Measurements from ENCODE around the gene SMAD7.

SMAD7 gene

DNA sequence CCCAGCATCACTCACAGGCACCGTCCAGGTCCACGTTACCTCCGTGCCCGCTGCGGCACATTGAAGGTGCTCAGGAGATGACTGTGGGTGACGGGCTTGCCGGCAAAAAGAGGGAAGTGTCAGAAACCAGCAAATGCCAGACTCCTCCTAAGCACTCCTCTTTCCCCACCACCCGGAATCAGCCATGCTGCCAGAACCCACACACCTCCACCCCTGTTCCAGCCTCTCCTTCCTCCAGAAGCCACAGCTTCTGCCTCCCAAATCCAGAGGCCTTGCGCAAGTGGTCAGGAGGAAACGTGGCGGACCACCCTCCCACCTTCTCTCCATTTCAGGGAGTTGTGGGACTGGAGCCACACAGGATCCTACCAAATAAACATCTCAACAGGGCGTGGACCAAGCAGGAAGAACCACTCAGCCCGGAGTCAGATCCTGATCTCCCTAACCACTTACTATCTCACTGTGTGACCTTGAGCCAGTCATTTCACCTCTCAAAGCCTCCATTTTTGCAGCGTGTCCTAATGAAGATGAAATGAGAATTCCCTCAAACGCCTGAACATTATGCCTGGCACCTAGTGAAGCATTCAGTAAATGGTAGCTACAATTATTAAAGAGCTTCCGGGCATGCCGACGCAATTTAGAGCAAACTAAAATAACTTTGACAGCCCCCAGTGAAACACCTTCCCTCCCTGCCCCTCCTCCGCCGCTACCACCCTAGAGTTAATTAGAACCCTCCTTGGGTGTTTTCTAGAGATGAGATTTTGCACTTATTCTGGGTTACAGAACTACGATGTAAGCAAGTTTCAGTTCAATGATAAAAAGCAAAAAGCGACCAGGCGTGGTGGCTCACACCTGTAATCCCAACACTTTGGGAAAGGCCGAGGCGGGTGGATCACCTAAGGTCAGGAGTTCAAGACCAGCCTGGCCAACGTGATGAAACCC, 32.9 kb downstream of the SMAD7 start:
- no peak for DNase-seq (ENCODE audit: extremely low spot score)
- ChIA-PET CTCF (no interaction called here), POLR2A (no interaction called here)
- TF ChIP-seq SUZ12 (IDR thresholded peaks at IDR 0.05) (no peak), FOXM1 (IDR thresholded peaks at IDR 0.05; ENCODE audit: borderline replicate concordance) (no peak), FOXA1 (IDR thresholded peaks at IDR 0.05) (no peak), LEF1 (IDR thresholded peaks at IDR 0.05; ENCODE audit: borderline replicate concordance) (no peak), ZNF384 (IDR thresholded peaks at IDR 0.05) (no peak), FOXK2 (IDR thresholded peaks at IDR 0.05) (no peak), L3MBTL2 (conservative IDR thresholded peaks at IDR 0.05) (no peak), TARDBP (IDR thresholded peaks at IDR 0.05) (no peak), NFRKB (IDR thresholded peaks at IDR 0.05) (no peak), SP1 (IDR thresholded peaks at IDR 0.05) (no peak), HDGF (IDR thresholded peaks at IDR 0.05; ENCODE audit: borderline replicate concordance) (no peak), ELF4 (IDR thresholded peaks at IDR 0.05) (no peak), CTBP1 (IDR thresholded peaks at IDR 0.05; ENCODE audit: borderline replicate concordance) (no peak), ARNT (IDR thresholded peaks at IDR 0.05) (no peak), BHLHE40 (IDR thresholded peaks at IDR 0.05; ENCODE audit: borderline replicate concordance) (no peak)
- TF ChIP-seq, protein P1, sequence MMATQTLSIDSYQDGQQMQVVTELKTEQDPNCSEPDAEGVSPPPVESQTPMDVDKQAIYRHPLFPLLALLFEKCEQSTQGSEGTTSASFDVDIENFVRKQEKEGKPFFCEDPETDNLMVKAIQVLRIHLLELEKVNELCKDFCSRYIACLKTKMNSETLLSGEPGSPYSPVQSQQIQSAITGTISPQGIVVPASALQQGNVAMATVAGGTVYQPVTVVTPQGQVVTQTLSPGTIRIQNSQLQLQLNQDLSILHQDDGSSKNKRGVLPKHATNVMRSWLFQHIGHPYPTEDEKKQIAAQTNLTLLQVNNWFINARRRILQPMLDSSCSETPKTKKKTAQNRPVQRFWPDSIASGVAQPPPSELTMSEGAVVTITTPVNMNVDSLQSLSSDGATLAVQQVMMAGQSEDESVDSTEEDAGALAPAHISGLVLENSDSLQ (IDR thresholded peaks at IDR 0.05) = no peak

DNA sequence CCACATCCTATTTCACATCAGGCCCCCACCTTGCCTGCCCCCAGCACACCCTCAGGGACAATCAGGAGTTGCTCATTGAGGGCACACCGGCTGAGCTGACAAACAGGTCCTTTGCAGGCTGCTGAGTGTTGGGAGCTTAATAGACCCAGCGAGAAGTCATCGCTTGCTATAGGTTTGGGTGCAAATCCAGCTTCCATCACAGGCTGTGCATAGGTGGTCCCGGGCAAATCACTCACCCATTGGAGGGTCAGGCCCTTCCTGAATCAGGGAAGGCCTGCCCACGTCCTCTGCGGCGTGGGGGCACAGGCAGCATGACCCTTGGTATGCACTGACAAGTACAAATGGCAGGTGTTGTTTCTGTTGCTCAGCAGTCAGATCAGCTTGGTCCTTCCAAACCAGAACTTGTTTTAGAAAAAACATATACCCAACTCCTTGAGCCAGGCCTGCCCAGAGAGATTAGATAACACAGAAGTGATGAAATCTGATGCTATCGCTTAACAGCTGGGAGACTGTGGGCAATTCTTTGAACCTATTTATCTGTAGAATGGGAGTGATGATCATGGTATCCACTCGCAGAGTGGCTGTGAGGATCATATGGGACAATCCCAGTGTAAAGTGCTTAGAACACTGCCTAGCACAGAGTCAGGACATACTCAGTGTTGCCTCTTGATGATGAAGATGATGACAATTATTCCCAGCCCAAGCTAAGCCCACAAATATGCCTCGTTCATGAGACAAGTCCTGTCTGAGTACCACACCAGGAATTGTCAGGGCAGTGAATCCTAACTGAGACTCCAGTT, 34.9 kb downstream of the SMAD7 start:
- POLR2A ChIA-PET = no interaction called here
- no peak for TF ChIP-seq SP1 (IDR thresholded peaks at IDR 0.05)
- no peak for TF ChIP-seq BHLHE40 (IDR thresholded peaks at IDR 0.05; ENCODE audit: borderline replicate concordance)
- TF ChIP-seq FOXM1 (IDR thresholded peaks at IDR 0.05; ENCODE audit: borderline replicate concordance) = no peak
- TF ChIP-seq LEF1 (IDR thresholded peaks at IDR 0.05; ENCODE audit: borderline replicate concordance) = no peak
- TF ChIP-seq ARNT (IDR thresholded peaks at IDR 0.05) = no peak
- no peak for TF ChIP-seq ELF4 (IDR thresholded peaks at IDR 0.05)
- no peak for TF ChIP-seq FOXK2 (IDR thresholded peaks at IDR 0.05)
- TF ChIP-seq HDGF (IDR thresholded peaks at IDR 0.05; ENCODE audit: borderline replicate concordance) = no peak
- no peak for TF ChIP-seq SUZ12 (IDR thresholded peaks at IDR 0.05)
- no peak for TF ChIP-seq TARDBP (IDR thresholded peaks at IDR 0.05)
- no peak for TF ChIP-seq ZNF384 (IDR thresholded peaks at IDR 0.05)
- TF ChIP-seq CTBP1 (IDR thresholded peaks at IDR 0.05; ENCODE audit: borderline replicate concordance) = no peak
- TF ChIP-seq FOXA1 (IDR thresholded peaks at IDR 0.05) = no peak
- TF ChIP-seq, protein P1 (IDR thresholded peaks at IDR 0.05) = no peak
- no peak for TF ChIP-seq NFRKB (IDR thresholded peaks at IDR 0.05)
- TF ChIP-seq L3MBTL2 (conservative IDR thresholded peaks at IDR 0.05) = no peak
- DNase-seq (ENCODE audit: extremely low spot score) = no peak
- CTCF ChIA-PET = interaction anchor here (1.0 kb wide), 1 partner anchor 22 kb away, joined by 3 read pairs; no protein-coding TSS in a partner anchor

DNA sequence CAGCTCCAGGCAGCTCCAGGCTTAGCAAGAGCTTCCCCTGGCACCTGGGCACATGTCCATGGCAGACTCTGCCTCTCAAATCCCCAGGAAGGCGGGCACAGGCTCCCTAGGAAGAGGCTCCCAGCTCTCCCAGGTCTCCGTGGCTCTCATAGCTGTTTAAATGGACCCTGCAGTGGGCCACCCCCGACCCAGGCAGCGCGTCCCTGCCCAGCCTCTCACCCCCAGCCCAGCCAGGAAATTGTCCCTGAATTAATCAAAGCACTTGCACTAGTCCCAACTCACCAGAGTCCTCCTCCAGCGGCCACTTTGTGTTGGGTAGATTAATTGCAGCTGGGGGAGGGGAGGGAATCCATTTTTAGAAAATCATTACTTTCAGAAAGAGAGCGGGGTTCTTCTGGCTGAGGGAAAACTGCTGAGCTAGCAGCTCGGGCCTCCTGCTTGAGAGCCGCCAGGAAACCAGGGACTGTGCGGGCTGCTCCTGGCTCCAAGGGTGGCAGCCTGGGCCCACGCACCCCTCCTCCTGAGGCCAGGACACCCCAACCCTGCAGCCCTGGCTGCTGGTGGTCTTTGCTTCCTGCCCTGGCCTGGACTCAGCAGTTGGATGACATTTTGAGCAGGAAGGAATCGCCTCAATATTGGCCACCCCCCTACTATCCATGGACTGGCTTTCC, 36.0 kb downstream of the SMAD7 start:
- ChIA-PET CTCF (interaction anchor here (1.0 kb wide), 1 partner anchor 23 kb away, joined by 3 read pairs; no protein-coding TSS in a partner anchor), POLR2A (no interaction called here)
- TF ChIP-seq HDGF (IDR thresholded peaks at IDR 0.05; ENCODE audit: borderline replicate concordance) (no peak), NFRKB (IDR thresholded peaks at IDR 0.05) (no peak), BHLHE40 (IDR thresholded peaks at IDR 0.05; ENCODE audit: borderline replicate concordance) (no peak), SUZ12 (IDR thresholded peaks at IDR 0.05) (no peak), CTBP1 (IDR thresholded peaks at IDR 0.05; ENCODE audit: borderline replicate concordance) (no peak), FOXM1 (IDR thresholded peaks at IDR 0.05; ENCODE audit: borderline replicate concordance) (no peak), FOXA1 (IDR thresholded peaks at IDR 0.05) (no peak)
- no peak for DNase-seq (ENCODE audit: extremely low spot score)

DNA sequence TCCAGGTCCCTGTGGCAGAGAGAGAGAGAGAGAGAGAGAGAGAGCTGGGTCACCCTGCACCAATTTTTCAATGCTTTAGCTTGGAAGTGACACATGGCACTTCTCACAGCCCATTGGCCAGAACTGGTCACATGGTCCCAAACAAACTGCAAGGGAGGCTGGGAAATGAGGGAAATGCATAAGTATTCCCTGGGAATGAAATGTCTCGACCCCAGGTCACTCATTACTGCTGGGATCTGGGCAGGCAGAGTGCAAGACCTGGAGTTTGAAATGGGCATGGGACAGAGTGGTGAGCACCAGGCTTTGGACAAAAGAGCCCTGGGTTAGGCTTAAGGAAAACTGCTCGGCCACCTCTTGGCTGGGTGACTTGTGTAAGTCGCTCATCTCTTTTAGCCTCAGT, 37.0 kb downstream of the SMAD7 start:
- no peak for DNase-seq (ENCODE audit: extremely low spot score)
- no peak for TF ChIP-seq TARDBP (IDR thresholded peaks at IDR 0.05)
- TF ChIP-seq FOXA1 (IDR thresholded peaks at IDR 0.05) = no peak
- TF ChIP-seq LEF1 (IDR thresholded peaks at IDR 0.05; ENCODE audit: borderline replicate concordance) = no peak
- TF ChIP-seq NFRKB (IDR thresholded peaks at IDR 0.05) = no peak
- TF ChIP-seq ZNF384 (IDR thresholded peaks at IDR 0.05) = no peak
- TF ChIP-seq BHLHE40 (IDR thresholded peaks at IDR 0.05; ENCODE audit: borderline replicate concordance) = no peak
- TF ChIP-seq CTBP1 (IDR thresholded peaks at IDR 0.05; ENCODE audit: borderline replicate concordance) = no peak
- TF ChIP-seq, protein P1 (IDR thresholded peaks at IDR 0.05) = no peak
- TF ChIP-seq SP1 (IDR thresholded peaks at IDR 0.05) = no peak
- no peak for TF ChIP-seq SUZ12 (IDR thresholded peaks at IDR 0.05)
- TF ChIP-seq L3MBTL2 (conservative IDR thresholded peaks at IDR 0.05) = no peak
- no peak for TF ChIP-seq FOXM1 (IDR thresholded peaks at IDR 0.05; ENCODE audit: borderline replicate concordance)
- no peak for TF ChIP-seq ARNT (IDR thresholded peaks at IDR 0.05)
- TF ChIP-seq HDGF (IDR thresholded peaks at IDR 0.05; ENCODE audit: borderline replicate concordance) = no peak
- no peak for TF ChIP-seq ELF4 (IDR thresholded peaks at IDR 0.05)
- TF ChIP-seq FOXK2 (IDR thresholded peaks at IDR 0.05) = no peak
- POLR2A ChIA-PET = no interaction called here
- CTCF ChIA-PET = no interaction called here

DNA sequence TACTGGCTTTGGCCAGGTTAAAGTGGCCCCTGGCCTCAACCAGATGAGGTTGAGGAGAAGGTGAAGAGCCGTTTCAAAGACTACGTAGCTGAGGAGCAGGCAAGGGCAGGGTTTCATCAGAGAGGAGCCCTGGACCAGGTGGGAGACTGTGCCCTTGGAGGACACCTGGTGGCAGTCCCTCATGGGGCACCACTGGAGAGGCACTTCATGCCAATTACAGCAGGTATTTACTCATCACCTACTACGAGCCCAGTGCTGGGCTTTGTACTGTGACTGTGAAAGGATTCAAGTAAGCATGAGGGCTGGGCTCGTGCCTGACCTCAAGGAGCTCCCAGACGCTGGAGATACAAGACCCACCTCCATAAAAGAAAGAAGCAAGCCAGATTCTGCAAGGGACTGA, 37.6 kb downstream of the SMAD7 start:
- POLR2A ChIA-PET = no interaction called here
- CTCF ChIA-PET = no interaction called here
- DNase-seq (ENCODE audit: extremely low spot score) = no peak
- no peak for TF ChIP-seq FOXA1 (IDR thresholded peaks at IDR 0.05)
- TF ChIP-seq ELF4 (IDR thresholded peaks at IDR 0.05) = no peak
- TF ChIP-seq FOXM1 (IDR thresholded peaks at IDR 0.05; ENCODE audit: borderline replicate concordance) = no peak
- no peak for TF ChIP-seq FOXK2 (IDR thresholded peaks at IDR 0.05)
- no peak for TF ChIP-seq ARNT (IDR thresholded peaks at IDR 0.05)
